ENCODE results near the gene PLXNA2. TPM values are rescaled to one million over a fixed set of nuclear protein-coding genes. Genes with fewer than 3 reads are reported as not detected.
A peak's percentile ranks its signal among the peaks of the same experiment; 100 is the strongest.

PLXNA2 gene
- total RNA-seq, 1 donor from 2014 or later = 42.5 TPM

GRCh38 chr1:208039536-208040332 lies 204.4 kb downstream of the PLXNA2 start:
- DNase-seq = no peak

GRCh38 chr1:208038303-208038702 lies 205.9 kb downstream of the PLXNA2 start:
- no peak for DNase-seq

DNA sequence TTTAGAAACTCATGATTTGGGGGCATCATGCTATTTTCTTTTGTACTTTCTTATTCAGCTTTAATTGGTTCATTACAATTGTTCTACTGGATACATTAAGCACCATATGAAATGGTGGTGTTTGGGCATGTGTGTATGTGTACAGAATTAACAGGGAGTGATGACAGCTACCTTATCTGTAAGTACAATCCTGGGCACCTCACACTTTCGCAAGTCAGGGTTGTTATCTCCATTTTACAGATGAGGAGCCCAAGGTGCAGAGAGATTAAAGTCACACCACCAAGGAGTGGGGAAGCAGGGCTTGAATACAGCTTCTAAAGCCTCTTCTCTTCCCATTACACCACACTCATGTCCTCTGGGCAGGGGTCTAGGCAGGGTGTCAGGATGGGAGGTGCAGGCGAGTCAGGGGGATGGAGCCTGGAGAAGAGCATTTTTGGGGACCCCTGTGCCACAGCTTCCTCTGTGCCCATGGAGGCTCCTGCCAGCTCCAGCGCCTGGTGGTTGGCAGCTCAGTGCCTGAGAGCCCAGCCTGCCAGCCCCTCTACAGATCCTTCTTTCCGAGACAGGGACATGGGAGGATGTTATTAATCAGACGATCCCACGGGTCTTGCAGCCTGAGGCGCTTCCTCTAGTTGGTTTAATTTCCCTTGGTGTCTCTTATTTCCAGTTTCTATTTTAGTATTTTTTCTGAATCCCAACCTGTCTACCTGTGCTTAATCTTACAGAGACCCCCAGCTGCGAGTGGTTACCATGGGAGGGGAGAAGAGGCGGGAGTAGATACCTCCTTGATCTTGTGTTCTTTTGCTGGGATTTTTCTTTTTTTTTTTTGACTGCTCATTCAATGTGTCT lies 207.0 kb downstream of the PLXNA2 start:
- no peak for DNase-seq

DNA sequence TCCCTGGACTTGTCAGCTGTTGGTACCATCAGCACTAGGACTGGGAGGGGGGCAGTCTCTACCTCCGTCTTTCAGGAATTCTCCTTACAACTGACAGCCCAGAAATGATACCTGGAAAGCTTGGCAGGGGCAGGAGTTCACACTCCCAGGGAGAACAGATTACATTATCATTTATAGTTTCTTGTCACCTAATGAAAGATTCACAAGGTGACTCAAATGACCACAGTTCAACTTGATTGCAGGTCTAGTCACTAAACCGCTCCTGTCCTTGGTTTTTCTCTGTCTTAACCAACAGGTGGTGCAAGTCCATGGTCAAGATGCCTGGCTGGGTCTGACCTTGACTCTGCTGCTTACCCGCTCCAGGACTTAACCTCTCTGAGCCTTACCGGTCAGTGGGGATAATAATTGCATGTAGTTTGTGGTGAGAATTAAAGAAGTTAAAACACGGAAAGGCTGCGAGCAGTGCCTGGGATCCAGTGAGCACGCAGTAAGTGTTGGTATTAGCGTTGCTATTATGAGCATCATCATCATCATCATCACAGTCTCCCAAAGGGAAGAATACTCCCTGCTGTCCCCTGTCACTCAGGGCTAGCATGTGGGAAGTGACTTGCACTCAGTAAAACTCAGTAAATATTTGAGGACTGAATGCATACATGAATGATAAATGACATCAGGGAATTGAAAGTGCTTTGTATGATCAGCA lies 207.9 kb downstream of the PLXNA2 start:
- DNase-seq = no peak

DNA sequence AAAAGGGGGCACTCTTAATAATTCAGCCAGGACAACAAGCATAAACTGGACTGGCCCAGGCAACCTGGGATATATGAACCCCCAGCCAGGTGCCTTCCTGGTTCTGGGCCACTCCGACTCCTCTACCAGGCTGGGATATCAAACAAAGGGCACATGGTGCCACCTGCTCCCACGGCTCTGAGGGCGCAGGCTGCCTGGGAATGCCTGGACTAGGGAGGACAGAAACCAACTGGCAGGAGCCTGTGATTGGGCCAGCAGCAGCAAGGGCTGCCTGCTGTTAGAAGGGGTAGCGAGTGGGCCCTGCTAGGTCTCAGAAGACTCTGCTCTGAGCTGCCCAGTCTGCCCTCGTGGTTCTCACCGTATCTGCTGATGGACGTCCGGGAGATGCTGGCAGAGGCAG lies 210.0 kb downstream of the PLXNA2 start:
- DNase-seq = no peak

DNA sequence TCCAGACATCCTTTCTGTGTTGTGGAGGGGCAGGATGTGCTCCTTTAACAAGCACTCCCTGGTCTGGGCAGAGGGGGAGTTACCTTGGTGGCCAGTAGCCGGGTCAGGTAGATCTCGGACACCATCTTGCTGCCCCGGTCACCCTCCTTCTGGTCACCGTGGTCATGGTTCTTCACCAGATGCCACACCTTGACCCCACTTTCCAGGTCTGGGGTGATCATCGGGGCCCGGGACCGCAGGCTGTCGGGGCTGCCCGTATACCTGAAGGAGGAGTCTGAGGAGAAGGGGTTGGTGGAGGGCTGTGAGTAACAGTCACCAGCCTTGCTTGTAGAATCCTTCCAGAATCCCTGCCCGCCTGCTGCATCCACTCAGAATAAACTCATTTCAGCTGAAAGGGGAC lies 210.9 kb downstream of the PLXNA2 start:
- no peak for DNase-seq

DNA sequence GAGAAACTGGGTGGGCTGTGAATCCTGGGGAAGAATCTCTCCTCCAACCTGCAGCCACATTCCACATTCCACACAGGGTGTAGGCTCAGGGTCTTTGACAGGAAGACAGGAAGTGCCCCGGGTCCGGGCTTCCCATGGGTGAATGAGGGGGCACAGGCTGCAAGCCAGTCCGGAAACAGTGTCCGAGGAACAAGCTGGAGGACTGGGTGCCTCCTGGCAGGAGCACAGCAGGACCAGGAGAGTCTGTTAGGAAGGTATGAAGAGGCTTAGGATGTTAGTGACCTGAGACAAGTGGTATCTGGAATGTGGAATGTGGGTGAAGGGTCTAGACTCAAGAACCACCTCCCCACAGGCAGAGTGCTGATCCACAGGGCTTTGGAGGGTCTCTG lies 212.3 kb downstream of the PLXNA2 start:
- DNase-seq = no peak

DNA sequence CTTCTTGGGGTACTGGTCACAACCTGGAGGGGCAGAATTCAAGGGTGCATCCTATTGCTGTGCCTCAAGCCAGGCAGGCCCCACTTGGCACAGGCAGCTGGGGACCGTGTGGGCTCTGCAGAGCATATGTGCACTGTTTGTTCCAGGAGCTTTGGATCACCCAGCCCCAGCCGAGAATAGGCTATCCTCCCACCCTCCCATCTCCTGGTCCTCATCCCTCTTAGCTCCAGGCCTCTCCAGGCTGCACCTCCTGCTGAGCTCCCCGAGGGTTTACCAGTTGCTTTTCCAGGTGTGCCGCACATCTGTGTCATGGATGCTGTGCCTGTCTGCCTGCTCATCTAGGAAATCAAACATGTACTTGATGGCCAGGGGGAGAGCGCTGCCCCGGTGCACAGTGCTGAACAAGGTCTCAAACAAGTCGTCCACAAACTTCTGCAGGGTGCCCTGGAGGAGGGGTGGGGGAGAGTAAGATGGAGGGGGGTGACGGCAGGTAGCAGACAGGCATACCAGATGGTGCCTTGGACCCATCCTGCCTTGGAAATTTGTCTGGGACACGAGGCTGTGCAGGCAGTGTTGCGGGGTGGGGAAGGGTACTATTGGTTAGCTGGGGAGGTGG lies 212.8 kb downstream of the PLXNA2 start:
- DNase-seq = peak; percentile 76

GRCh38 chr1:208030288-208031091 lies 213.7 kb downstream of the PLXNA2 start:
- DNase-seq = peak; percentile 98

GRCh38 chr1:208029381-208030287 lies 214.6 kb downstream of the PLXNA2 start:
- peak; percentile 90 for DNase-seq

GRCh38 chr1:208028526-208028925 lies 215.7 kb downstream of the PLXNA2 start:
- DNase-seq = no peak

- DNase-seq = no peak
These were observed 216.3 kb downstream of the PLXNA2 start for GRCh38 chr1:208027861-208028260.

DNA sequence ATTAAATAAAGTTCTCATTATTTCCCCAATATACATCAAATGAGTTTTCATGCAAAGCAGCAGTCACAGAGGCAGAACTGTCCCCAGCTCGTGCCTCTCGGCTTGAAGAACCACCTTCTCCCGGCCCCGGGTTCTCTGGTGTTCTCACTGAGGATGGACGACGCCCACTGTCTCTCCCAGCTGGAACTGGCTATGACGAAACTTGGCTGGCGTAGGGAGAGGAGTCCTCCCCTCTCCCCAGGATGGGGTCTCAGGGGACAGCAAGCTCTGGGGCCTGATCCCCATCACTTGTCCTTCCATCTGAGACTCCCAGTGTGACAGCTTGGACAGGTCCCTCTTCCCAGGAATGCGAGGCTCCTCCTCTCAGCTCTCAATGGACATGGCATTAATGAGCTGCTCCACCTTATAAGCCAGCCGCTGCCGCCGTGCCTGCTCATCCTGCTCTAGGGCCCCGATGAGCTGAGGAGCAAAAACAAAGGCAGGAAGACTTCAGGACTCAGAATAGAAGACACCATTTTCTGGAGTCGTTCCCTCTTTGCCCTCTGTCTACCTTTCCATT lies 217.2 kb downstream of the PLXNA2 start:
- DNase-seq = peak; percentile 58

GRCh38 chr1:208025031-208025430 lies 219.2 kb downstream of the PLXNA2 start:
- DNase-seq = no peak

- DNase-seq = no peak
These were observed 219.8 kb downstream of the PLXNA2 start for GRCh38 chr1:208024406-208024805.

GRCh38 chr1:208019257-208019656 lies 224.9 kb downstream of the PLXNA2 start:
- no peak for DNase-seq

DNA sequence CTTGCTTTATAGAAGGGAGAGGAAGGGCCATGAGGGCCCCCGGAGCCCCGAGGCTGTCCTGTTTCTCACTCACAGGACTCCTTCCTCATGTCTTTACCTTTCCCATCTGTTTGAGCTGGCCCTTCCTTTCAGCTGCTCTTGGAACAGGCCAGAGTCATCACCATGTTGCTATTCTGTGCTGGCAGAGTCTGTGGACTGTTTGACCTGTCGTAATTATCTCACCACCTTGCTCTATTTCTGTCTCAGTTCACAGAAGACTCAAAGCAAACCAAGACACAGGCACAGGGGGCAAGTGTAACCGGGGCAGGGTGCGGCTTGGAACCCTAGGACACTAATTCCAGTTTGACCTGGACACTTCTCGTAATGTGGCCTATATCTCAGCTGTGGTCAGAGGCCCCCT lies 228.9 kb downstream of the PLXNA2 start:
- DNase-seq = no peak

GRCh38 chr1:208013210-208013609 lies 231.0 kb downstream of the PLXNA2 start:
- no peak for DNase-seq

DNA sequence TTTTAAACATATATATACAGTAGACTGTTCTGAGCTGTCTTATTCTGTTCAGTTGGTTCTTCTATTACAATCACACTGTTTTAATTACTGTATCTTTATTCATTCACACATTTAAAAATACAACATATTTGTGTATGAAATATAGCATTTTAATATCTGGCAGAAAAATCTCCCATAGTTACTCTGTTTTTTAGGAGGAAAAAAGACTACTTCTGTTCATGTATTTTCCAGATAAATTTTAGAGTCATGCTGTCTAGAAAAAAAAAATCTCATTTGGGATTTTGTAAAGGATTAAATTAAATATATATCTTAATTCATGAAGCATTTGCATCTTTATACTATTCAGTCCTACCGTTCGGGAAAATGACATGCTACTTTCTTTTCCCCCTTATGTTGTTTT lies 231.5 kb downstream of the PLXNA2 start:
- DNase-seq = no peak

DNA sequence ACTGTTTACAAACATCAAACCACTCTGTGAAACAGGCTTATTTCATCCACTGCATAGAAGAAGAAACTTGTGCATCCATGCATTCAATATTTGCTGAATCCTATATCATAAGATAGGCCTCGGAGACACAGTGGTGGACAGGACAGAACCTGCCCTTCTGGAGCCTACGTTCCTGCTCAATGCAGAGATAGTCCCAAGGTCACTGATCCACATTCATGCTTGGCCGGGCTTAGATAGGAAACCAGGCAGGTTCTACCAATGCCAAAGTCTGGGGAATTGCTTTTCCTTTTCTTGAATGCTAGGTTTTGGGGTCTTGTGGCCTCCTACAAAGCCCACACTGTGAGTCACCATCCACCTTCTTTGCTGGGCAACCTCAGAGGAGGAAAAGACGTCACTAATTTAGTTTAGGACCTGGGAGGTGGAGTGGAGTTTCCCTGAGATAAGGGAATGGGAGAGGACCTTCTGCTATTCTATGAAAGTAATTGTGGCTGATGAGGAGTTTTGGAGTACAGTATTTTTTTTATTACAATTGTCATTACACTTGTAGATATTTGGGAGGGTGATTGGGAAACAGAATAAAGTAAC lies 233.6 kb downstream of the PLXNA2 start:
- DNase-seq = no peak
